ENCODE measurements around the gene RECK. TPM values are rescaled to one million over a fixed set of nuclear protein-coding genes. Genes with fewer than 3 reads are reported as not detected.
A peak's percentile ranks its signal among the peaks of the same experiment; 100 is the strongest.

RECK gene
- polyA plus RNA-seq, 1 experiment: 112 TPM

DNA sequence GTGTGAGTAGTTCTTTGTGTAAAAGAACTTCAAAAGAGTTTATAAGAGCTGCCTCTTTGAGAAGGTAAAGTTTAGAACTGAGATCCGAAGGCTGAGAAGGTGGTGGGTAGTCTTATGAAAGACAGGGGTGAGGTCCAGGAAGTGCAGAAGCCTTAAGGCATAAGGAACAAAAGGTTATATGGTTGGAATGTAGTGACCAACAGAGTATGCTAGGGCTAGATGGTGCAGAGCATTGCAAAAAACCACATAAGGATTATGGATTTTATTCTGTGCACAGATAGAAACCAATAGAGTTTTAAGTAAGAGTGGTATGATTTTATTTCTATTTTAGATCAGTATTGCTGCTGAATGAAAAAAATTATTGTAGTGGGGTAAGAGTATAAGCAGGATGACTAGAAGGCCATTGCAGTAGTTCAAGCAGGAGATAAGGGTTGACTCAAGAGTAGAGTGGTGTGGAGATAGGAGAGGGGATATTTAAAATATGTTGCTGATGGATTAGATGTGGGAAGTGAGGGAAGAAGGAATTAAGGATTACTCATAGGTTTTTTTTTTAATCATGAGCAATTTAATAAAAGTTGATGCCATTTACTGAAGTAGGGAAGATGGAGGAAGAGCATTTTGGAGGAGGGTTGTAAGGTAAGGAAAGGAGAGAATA, 3.7 kb downstream of the RECK start:
- TF ChIP-seq, protein P1, sequence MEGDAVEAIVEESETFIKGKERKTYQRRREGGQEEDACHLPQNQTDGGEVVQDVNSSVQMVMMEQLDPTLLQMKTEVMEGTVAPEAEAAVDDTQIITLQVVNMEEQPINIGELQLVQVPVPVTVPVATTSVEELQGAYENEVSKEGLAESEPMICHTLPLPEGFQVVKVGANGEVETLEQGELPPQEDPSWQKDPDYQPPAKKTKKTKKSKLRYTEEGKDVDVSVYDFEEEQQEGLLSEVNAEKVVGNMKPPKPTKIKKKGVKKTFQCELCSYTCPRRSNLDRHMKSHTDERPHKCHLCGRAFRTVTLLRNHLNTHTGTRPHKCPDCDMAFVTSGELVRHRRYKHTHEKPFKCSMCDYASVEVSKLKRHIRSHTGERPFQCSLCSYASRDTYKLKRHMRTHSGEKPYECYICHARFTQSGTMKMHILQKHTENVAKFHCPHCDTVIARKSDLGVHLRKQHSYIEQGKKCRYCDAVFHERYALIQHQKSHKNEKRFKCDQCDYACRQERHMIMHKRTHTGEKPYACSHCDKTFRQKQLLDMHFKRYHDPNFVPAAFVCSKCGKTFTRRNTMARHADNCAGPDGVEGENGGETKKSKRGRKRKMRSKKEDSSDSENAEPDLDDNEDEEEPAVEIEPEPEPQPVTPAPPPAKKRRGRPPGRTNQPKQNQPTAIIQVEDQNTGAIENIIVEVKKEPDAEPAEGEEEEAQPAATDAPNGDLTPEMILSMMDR (IDR thresholded peaks at IDR 0.05; ENCODE audit: low read depth, low read length): no peak
- POLR2A ChIA-PET: interaction anchor here (0.6 to 1.5 kb wide), 3 partner anchors 11 to 62 kb away, joined by 4 to 5 read pairs (median 4); no protein-coding TSS in a partner anchor
- H3K4me3 ChIP-seq (ENCODE audit: low read depth, low read length): peak overlapping the region; percentile 43
- H3K27ac ChIP-seq (ENCODE audit: low read depth, low read length): no peak overlapping the region
- CTCF ChIA-PET: interaction anchor here (1.5 kb wide), 1 partner anchor 126 kb away, joined by 5 read pairs; no protein-coding TSS in a partner anchor
- H3K9me3 ChIP-seq (ENCODE audit: control insufficient read depth, insufficient read depth, low read length): no peaks in the 10 kb centered on the region
- no peak for DNase-seq (ENCODE audit: low read depth, low spot score)
- H3K27me3 ChIP-seq (ENCODE audit: control insufficient read depth, insufficient read depth, low read length): no peaks in the 10 kb centered on the region

DNA sequence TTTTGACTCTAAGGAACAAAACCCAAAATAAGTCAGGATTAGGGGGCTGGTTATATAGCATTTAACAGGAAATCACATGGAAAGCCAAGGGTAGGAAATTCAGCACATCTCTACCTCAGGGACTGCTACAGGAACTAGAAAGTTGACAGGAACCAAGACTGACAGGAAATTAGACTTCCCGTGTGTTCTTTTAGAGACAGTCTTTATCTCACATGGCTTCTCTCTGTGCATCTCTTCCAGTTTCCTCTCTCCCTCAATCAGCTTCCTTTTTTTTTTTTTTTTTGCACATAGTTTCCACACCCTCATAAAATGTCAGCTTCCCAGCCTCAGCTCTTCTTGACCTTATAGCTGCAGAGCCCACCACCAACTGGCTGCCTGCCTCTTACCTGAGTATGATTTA, 4.8 kb downstream of the RECK start:
- DNase-seq (ENCODE audit: low read depth, low spot score): no peak
- H3K27ac ChIP-seq (ENCODE audit: low read depth, low read length): no peak overlapping the region
- H3K4me3 ChIP-seq (ENCODE audit: low read depth, low read length): 0 out of 2 replicates have a peak overlapping the region, but pooled peaks have one; percentile 43
- CTCF ChIA-PET: interaction anchor here (0.5 to 1.5 kb wide), 4 partner anchors 13 to 125 kb away, joined by 3 to 5 read pairs (median 4); no protein-coding TSS in a partner anchor
- POLR2A ChIA-PET: interaction anchor here (0.5 to 1.5 kb wide), 3 partner anchors 59 to 78 kb away, joined by 3 to 4 read pairs (median 3); no protein-coding TSS in a partner anchor
- no peaks in the 10 kb centered on the region for H3K9me3 ChIP-seq (ENCODE audit: control insufficient read depth, insufficient read depth, low read length)
- no peaks in the 10 kb centered on the region for H3K27me3 ChIP-seq (ENCODE audit: control insufficient read depth, insufficient read depth, low read length)
- TF ChIP-seq, protein P1 (IDR thresholded peaks at IDR 0.05; ENCODE audit: low read depth, low read length): no peak

DNA sequence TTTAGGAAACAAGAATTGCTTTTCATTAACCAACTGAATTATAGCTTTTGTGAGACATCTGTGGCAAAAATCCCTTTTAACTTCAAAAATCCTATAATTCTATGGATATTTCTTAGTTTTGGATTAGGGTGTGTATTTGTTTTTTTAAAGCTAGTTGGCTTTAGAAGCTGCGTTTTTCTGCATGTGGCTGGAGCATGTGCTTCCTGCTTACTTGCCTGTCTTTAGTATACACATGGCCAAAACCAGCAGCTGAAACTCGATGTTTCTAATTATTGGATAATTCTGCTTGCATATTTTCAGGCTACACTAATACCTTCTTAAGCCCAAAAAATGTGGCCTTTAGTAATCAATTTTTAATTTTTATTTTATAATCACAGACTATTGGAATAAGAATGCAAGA, 8.9 kb downstream of the RECK start:
- TF ChIP-seq, protein P1 (IDR thresholded peaks at IDR 0.05; ENCODE audit: low read depth, low read length): no peak
- POLR2A ChIA-PET: interaction anchor here (0.7 to 1.0 kb wide), 2 partner anchors 29 to 145 kb away, joined by 4 to 10 read pairs; partner anchors contain the start of gene CLTA
- no peak for DNase-seq (ENCODE audit: low read depth, low spot score)
- Histone ChIP-seq H3K27ac (ENCODE audit: low read depth, low read length) (no peak overlapping the region), H3K27me3 (ENCODE audit: control insufficient read depth, insufficient read depth, low read length) (no peaks in the 10 kb centered on the region), H3K9me3 (ENCODE audit: control insufficient read depth, insufficient read depth, low read length) (no peaks in the 10 kb centered on the region), H3K4me3 (ENCODE audit: low read depth, low read length) (no peak overlapping the region)
- CTCF ChIA-PET: interaction anchor here (0.6 to 0.7 kb wide), 2 partner anchors 57 to 1382 kb away, joined by 4 read pairs; no protein-coding TSS in a partner anchor

DNA sequence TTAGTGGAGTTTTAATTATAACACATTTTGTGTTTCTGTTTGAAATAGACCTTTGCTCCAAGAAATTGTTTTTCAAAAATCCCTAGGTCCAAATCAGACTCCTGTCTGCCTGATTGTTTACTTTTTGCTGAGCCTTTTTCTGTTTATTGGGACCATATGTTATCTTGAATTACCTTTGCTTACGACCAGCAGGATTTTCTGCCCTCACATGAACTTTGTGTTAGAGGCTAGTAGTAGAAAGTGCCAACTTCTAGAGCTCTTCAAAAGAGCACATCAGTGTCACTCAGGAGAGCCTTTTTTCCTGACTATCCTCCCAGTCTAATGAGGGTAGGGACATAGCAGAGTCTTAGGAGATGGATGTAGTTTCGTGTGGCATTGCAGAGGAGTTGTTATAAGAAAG, 10.2 kb downstream of the RECK start:
- no peaks in the 10 kb centered on the region for H3K9me3 ChIP-seq (ENCODE audit: control insufficient read depth, insufficient read depth, low read length)
- no peaks in the 10 kb centered on the region for H3K27me3 ChIP-seq (ENCODE audit: control insufficient read depth, insufficient read depth, low read length)
- no peak for DNase-seq (ENCODE audit: low read depth, low spot score)
- H3K27ac ChIP-seq (ENCODE audit: low read depth, low read length): no peak overlapping the region
- H3K4me3 ChIP-seq (ENCODE audit: low read depth, low read length): no peak overlapping the region
- ChIA-PET CTCF (no interaction called here), POLR2A (no interaction called here)
- TF ChIP-seq, protein P1 (IDR thresholded peaks at IDR 0.05; ENCODE audit: low read depth, low read length): no peak

DNA sequence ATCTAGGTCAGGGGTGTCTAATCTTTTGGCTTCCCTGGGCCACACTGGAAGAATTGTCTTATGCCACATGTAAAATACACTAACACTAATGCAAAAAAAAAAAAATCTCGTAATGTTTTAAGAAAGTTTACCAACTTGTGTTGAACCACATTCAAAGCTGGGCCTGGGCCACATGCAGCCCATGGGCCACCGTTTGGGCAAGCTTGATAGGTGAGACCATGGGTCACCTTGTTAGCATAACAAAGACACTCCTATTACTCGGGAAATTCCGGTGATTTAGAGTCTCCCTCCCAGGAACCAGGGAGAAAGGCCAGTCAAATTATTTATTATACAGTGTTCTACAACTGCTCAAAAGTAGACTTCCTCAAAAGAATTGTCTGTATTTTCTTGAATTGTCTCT, 12.7 kb downstream of the RECK start:
- H3K9me3 ChIP-seq (ENCODE audit: control insufficient read depth, insufficient read depth, low read length): no peaks in the 10 kb centered on the region
- no peak overlapping the region for H3K4me3 ChIP-seq (ENCODE audit: low read depth, low read length)
- no peaks in the 10 kb centered on the region for H3K27me3 ChIP-seq (ENCODE audit: control insufficient read depth, insufficient read depth, low read length)
- H3K27ac ChIP-seq (ENCODE audit: low read depth, low read length): no peak overlapping the region
- ChIA-PET POLR2A (no interaction called here), CTCF (interaction anchor here (0.6 to 0.7 kb wide), 2 partner anchors 52 to 150 kb away, joined by 4 read pairs; no protein-coding TSS in a partner anchor)
- TF ChIP-seq, protein P1 (IDR thresholded peaks at IDR 0.05; ENCODE audit: low read depth, low read length): no peak
- no peak for DNase-seq (ENCODE audit: low read depth, low spot score)

All from AG04450 (cell line).